ENCODE data around the gene SLC25A39.
"Not testable (repeated sequence)": the region's sequence is repeated elsewhere in the genome, so short reads cannot be mapped to it uniquely, and the experiment has no call there.

SLC25A39 gene

GRCh38 chr17:44353672-44354331 is 29.2 kb upstream of the SLC25A39 start:
- DNase-seq, result no peak

GRCh38 chr17:44352828-44353671 is 28.4 kb upstream of the SLC25A39 start:
- no peak for DNase-seq

- DNase-seq, result no peak
Measured at GRCh38 chr17:44351961-44352827, 27.6 kb upstream of the SLC25A39 start.

- DNase-seq, result no peak
Measured at GRCh38 chr17:44351464-44351863, 26.8 kb upstream of the SLC25A39 start.

- no peak for DNase-seq
Measured at GRCh38 chr17:44350733-44351226, 26.2 kb upstream of the SLC25A39 start.

GRCh38 chr17:44349553-44350070 is 25.0 kb upstream of the SLC25A39 start:
- DNase-seq, result no peak

- DNase-seq, result no peak
Measured at GRCh38 chr17:44348988-44349364, 24.4 kb upstream of the SLC25A39 start.

- no peak for DNase-seq
Measured at GRCh38 chr17:44348234-44348987, 23.8 kb upstream of the SLC25A39 start.

- DNase-seq, result not testable (repeated sequence)
Measured at GRCh38 chr17:44347206-44348055, 22.8 kb upstream of the SLC25A39 start.

- DNase-seq, result no peak
Measured at GRCh38 chr17:44346064-44346844, 21.6 kb upstream of the SLC25A39 start.

- DNase-seq, result peak; percentile 61
Measured at GRCh38 chr17:44345454-44346026, 20.9 kb upstream of the SLC25A39 start.

- peak; percentile 99 for DNase-seq
Measured at GRCh38 chr17:44344939-44345453, 20.4 kb upstream of the SLC25A39 start, which contains the start of gene GRN. GRN (plus strand) TSS chr17:44345302; CDS start chr17:44349165, 3,863 bp downstream.

- no peak for DNase-seq
Measured at GRCh38 chr17:44343510-44344209, 19.0 kb upstream of the SLC25A39 start.

GRCh38 chr17:44340553-44340952 is 15.9 kb upstream of the SLC25A39 start:
- not testable (repeated sequence) for DNase-seq

GRCh38 chr17:44338702-44339101 is 14.1 kb upstream of the SLC25A39 start:
- no peak for DNase-seq

- DNase-seq, result no peak
Measured at GRCh38 chr17:44335968-44336367, 11.3 kb upstream of the SLC25A39 start.

GRCh38 chr17:44335564-44335963 is 10.9 kb upstream of the SLC25A39 start:
- DNase-seq, result no peak

- DNase-seq, result no peak
Measured at GRCh38 chr17:44334727-44335126, 10.1 kb upstream of the SLC25A39 start.

GRCh38 chr17:44334315-44334714 is 9.7 kb upstream of the SLC25A39 start:
- DNase-seq, result no peak

Data from DMS 273 treated with DMSO at 0.1 percent for 48 hours (cell line).